Stimulated activated CD8-positive, alpha-beta memory T cell treated with anti-CD3 and anti-CD28 coated beads, Interleukin-7, amount 100 ng/mL, for 4 hours (primary cell): ENCODE results near the gene HIGD1C.
"Not testable (repeated sequence)": the region's sequence is repeated elsewhere in the genome, so short reads cannot be mapped to it uniquely, and the experiment has no call there.

Source experiments
- DNase-seq, 2 donors: peaks; one replicate each; pipeline ENCODE4 v3.0.0-alpha.2; 2020; ENCODE audit warnings: low read depth in 2 of 2

The HIGD1C gene

DNA sequence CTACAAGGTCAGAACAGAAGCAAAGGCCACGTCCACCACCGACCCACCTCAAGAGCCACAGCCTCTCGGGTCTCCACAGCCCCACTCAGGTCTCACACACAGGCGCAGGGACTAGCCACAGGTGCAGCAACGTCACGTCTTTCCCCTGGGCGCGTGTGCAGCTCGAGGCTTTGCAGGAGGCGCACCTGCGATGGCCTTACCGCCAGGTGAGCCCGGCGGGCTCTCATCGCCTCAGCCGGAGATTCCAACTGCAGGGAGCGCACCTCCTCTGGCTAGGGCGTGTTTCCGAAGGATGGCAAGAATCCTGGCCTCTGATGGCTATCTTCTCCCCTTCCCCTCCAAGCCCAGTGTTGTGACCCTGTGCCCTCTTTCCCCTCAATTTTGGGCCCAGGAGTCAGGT, at the start of gene HIGD1C:
HIGD1C (plus strand) TSS at position 35 of the 400 bp plus-strand sequence. CDS start 1,455 bp downstream, outside the sequence.
- no peak for DNase-seq

- DNase-seq: not testable (repeated sequence)
Measured at GRCh38 chr12:50908479-50908878, 43.9 kb upstream of the HIGD1C start.

DNA sequence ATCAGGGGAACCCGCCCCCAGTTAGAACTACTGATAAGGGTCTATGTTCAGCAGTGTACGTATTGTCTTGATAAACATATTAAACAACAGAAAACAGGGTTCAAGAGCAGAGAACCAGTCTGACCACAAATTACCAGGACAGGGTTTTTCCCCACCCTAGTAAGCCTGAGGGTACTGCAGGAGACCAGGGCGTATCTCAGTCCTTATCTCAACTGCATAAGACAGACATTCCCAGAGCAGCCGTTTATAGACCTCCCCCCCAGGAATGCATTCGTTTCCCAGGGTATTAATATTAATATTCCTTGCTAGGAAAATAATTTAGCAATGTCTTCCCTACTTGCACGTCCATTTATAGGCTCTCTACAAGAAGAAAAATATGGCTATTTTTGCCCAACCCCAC, 40.0 kb upstream of the HIGD1C start:
- DNase-seq: not testable (repeated sequence)

- no peak for DNase-seq
Measured at GRCh38 chr12:50913224-50913623, 39.1 kb upstream of the HIGD1C start.

- DNase-seq: no peak
Measured at GRCh38 chr12:50914872-50915484, 37.4 kb upstream of the HIGD1C start.

GRCh38 chr12:50916292-50916691, 36.1 kb upstream of the HIGD1C start:
- no peak for DNase-seq

DNA sequence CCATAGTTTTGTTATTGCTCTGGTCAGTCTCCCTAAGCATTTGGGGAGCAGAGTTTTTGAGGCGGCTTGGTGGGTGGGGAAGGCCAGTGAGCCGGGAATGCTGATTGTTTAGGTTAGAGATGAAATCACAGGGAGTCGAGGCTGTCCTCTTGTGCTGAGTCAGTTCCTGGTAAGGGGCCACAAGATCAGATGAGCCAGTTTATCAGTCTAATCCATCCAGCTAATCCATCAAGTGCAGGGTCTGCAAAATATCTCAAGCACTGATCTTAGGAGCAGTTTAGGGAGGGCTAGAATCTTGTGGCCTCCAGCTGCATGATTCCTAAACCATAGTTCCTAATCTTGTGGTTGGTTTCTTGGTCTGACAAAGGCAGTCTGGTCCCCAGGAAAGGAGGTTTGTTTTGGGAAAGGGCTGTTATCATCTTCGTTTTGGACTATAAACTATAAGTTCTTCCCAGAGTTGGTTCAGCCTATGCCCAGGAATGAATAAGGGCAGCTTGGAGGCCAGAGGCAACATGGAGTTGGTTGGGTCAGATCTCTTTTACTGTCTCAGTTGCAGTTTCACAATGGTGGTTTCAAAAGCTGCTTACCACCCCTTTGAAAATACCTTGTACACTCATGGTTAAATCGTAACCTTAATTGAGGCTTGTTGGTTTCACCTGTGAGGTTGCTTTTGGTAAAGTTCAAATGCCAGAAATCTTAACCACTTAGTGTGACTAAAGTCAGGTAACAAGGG, 33.6 kb upstream of the HIGD1C start:
- no peak for DNase-seq

GRCh38 chr12:50922820-50923219, 29.5 kb upstream of the HIGD1C start:
- DNase-seq: no peak

DNA sequence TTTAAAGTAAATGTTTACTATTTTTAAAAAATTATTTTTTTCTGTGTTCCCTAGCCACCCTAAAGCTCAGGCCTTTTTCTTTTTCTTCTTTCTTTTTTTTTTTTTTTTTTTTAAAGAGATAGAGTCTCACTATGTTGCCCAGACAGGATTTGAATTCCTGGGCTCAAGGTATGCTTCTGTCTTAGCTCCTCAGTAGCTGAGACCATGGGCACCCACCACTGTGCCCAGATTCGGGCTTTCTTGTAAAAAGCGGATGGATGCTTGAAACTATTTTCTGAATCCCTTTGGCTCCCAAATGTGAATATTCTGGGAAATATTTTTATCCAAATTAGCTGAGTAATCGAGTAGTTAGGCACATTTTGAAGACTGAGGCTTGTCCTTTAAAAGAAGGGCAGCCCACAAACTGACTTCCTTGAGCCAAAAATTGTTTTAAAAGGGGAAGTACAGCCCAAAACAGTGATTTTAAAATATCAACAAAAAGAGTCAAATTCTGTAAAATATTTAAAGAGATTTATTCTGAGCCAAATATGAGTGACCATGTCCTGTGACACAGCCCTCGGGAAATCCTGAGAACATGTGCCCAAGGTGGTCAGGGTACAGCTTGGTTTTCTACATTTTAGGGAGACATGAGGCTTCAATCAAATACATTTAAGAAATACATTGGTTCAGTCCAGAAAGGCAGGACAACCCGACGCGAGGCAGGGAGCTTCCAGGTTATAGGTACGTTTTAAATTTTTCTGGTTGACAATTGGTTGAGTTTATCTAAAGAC, 28.8 kb upstream of the HIGD1C start:
- no peak for DNase-seq

DNA sequence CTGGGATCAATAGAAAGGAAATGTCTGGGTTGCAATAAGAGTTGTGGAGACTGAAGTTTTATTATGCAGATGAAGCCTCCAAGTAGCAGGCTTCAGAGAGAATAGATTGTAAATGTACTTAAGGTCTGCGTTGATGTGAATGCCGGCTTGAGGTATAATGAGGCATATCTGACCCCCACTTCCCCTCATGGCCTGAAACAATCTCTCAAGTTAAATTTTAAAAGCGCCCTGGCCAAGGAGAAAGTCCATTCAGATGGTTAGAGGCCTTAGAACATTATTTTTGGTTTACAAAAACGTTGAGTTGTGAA, 28.3 kb upstream of the HIGD1C start:
- DNase-seq: no peak

DNA sequence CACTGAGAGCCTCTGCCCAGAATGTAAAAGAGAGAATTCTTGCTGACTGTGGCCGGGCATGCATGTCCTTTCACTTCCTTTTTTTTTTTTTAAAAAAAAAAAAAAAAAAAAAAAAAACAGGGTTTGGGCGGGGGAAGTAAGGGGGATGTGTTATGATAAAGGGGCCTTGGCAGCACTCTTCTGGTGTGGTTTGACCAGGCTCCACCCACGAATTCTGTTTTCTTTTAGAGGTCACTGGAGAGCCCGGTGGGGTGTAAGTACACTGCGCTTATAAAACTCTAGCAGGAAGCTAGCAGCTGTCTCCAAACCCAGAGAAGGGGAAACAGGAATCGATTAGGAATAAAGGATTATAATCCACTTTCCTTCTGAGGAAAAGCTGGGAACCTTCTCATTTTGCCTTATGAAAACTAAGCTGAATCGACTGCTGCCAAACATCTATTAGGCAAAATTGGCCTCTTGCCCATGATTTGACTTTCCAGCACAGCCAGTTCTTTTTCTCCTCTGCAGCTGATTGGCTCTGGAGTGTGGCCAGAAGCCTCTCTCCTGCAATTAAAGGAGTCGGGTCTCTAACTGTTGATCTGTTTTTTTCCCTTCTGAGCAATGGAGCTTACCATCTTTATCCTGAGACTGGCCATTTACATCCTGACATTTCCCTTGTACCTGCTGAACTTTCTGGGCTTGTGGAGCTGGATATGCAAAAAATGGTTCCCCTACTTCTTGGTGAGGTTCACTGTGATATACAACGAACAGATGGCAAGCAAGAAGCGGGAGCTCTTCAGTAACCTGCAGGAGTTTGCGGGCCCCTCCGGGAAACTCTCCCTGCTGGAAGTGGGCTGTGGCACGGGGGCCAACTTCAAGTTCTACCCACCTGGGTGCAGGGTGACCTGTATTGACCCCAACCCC, 27.7 kb upstream of the HIGD1C start:
- DNase-seq: peak in 1 of 2 donors; percentile 19

DNA sequence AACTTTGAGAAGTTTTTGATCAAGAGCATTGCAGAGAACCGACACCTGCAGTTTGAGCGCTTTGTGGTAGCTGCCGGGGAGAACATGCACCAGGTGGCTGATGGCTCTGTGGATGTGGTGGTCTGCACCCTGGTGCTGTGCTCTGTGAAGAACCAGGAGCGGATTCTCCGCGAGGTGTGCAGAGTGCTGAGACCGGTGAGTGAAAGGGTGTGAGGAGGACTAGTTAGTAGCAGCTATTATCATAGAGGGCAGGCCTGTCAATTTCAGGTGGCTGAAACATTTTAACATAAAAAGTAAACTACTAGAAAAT, 27.0 kb upstream of the HIGD1C start:
- no peak for DNase-seq

GRCh38 chr12:50925920-50926319, 26.4 kb upstream of the HIGD1C start:
- no peak for DNase-seq

GRCh38 chr12:50926415-50926814, 25.9 kb upstream of the HIGD1C start:
- DNase-seq: no peak

DNA sequence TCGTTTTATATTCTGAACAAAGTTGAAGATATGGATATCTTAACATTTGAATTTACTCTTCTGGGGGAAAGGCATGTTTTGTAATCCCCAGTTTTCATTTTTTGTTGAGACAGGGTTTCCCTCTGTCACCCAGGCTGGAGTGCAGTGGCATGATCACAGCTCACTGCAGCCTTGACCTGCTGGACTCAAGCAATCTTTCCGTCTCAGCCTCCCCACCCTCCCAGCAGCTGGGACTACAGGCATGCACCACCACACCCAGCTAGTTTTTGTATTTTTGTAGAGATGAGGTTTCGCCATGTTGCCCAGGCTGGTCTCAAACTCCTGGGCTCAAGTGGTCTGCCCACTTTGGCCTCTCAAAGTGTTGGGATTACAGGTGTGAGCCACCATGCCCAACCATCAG, 25.4 kb upstream of the HIGD1C start:
- not testable (repeated sequence) for DNase-seq

DNA sequence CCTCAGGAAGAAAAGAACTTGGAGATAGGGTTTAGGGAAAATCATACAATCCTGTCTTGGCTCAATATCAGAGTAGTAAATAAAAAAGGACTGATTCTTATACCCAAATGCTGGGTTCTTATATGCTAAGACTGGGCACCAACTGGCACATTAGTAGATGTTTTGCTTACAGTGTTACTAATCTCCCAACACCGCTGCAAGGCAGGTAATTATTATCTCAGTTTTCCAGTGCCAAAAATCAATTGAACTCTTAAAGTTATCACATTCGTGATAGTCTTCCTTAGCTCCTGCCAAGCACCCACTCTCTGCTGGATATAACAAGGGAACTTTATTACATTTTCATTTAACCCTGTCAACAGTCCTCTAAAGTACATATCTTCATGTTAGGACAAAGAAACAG, 25.0 kb upstream of the HIGD1C start:
- no peak for DNase-seq

DNA sequence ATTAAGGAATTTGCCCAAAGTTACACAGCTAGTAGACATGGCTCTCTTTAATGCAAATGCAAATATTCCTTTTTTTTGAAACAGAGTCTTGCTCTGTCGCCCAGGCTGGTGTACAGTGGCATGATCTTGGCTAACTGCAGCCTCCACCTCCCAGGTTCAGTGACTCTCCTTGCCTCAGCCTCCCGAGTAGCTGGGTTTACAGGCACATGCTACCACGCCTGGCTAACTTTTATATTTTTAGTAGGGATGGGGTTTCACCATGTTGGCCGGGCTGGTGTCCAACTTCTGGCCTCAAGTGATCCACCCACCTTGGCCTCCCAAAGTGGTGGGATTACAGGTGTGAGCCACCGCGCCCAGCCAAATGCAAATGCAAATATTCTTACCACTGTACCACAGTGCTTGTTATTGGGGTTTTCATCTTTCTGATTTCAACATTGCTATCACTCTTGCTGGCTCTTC, 24.5 kb upstream of the HIGD1C start:
- no peak for DNase-seq

GRCh38 chr12:50928392-50928791, 24.0 kb upstream of the HIGD1C start:
- no peak for DNase-seq

DNA sequence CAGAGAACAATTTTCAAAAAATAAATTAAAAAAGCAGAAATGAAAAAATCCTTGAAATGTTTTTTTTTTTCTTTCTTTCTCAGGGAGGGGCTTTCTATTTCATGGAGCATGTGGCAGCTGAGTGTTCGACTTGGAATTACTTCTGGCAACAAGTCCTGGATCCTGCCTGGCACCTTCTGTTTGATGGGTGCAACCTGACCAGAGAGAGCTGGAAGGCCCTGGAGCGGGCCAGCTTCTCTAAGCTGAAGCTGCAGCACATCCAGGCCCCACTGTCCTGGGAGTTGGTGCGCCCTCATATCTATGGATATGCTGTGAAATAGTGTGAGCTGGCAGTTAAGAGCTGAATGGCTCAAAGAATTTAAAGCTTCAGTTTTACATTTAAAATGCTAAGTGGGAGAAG, 22.5 kb upstream of the HIGD1C start:
- no peak for DNase-seq

DNA sequence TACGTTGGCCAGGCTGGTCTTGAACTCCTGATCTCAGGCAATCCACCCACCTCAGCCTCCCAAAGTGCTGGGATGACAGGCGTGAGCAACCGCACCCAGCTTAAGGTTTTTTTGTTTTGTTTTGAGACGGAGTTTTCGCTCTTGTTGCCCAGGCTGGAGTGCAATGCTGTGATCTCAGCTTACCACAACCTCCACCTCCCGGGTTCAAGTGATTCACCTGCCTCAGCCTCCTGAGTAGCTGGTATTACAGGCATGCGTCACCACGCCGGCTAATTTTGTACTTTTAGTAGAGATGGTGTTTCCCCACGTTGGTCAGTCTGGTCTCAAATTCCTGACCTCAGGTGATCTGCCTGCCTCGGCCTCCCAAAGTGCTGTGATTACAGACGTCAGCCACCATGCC, 21.9 kb upstream of the HIGD1C start:
- DNase-seq: not testable (repeated sequence)

GRCh38 chr12:50932787-50933280, 19.5 kb upstream of the HIGD1C start:
- no peak for DNase-seq
